PC-9 (cell line): ENCODE measurements around the gene ABHD16B.

Experiments
- EZH2 ChIP-seq: fragments of 200-600 bp; sonication (generic); IDR thresholded peaks from 2 replicates; pipeline ENCODE4 v1.8.0; 2017; ENCODE audit warnings: antibody characterized with exemption, low read depth
- TF ChIP-seq, protein P1 (sequence below): fragments of 200-600 bp; sonication (generic); conservative IDR thresholded peaks from 2 replicates; pipeline ENCODE4 v1.6.1; 2017; ENCODE audit warnings: mixed run types, antibody characterized with exemption, mild to moderate bottlenecking, moderate library complexity

DNA sequence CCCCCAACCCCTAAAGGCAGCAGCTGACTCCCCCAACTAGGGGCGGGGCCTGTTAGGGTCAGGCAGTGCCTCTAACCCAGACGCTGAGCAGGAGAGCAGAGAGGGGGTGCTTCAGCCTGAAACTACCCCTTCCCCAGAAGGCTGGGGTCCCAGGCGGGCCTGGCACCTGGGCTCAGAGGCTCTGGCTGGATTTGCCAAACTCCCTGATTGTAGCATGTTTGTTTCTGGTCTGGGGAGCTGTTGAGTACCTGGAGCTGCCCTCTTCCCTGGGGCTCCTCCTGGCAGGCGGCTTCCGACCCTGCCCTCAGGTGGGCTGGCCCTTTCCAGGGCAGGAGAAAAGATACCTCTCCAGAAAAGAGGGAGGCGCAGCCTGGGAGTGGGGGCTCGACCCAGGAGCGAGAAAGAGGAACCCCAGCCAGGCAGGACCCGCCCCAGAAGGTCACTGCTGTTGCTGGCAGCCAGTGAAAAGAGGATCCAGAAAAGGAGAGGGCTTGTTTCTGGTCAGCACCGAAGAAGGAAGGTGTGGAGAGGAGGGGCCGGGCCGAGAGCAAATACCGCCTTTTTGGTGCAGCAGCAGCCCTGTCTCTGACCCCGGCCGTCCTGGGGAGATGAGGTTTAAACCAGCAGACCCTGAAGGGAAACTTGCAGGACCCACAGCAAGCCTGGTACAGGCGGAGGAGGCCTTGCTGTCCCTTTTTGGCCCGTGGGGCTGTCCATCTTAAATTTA, 810 bp upstream of the ABHD16B start:
- TF ChIP-seq, protein P1, sequence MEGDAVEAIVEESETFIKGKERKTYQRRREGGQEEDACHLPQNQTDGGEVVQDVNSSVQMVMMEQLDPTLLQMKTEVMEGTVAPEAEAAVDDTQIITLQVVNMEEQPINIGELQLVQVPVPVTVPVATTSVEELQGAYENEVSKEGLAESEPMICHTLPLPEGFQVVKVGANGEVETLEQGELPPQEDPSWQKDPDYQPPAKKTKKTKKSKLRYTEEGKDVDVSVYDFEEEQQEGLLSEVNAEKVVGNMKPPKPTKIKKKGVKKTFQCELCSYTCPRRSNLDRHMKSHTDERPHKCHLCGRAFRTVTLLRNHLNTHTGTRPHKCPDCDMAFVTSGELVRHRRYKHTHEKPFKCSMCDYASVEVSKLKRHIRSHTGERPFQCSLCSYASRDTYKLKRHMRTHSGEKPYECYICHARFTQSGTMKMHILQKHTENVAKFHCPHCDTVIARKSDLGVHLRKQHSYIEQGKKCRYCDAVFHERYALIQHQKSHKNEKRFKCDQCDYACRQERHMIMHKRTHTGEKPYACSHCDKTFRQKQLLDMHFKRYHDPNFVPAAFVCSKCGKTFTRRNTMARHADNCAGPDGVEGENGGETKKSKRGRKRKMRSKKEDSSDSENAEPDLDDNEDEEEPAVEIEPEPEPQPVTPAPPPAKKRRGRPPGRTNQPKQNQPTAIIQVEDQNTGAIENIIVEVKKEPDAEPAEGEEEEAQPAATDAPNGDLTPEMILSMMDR = no peak
- TF ChIP-seq EZH2 = no peak
